PC-3 (cell line): ENCODE data around the gene KLHL6. TPM values are rescaled to one million over a fixed set of nuclear protein-coding genes. Genes with fewer than 3 reads are reported as not detected.

Source experiments
- ATAC-seq: fragments of 200-7000 bp; cut with Tn5 transposase; 2 replicates; pipeline ENCODE4 v1.9.1; 2020; ENCODE audit warnings: mild to moderate bottlenecking, moderate library complexity
- BruUV-seq: library from RNA; stranded (reverse); fragments of 400-500 nt; replicated peaks from 2 replicates; lab custom pipeline; 2021; lab: Mats Ljungman, UMichigan
- CTCF ChIA-PET: fragments of 300-600 bp; sonication (Branson Sonifier 250); formaldehyde crosslinking; loops from one replicate; lab custom pipeline; 2022; ENCODE audit warnings: antibody characterized with exemption; lab: Charles Lee
- POLR2A ChIA-PET: fragments of 300-600 bp; sonication (Branson Sonifier 250); formaldehyde crosslinking; loops from one replicate; lab custom pipeline; 2022; ENCODE audit warnings: antibody characterized with exemption; ENCODE audit not compliant: unreplicated experiment; lab: Charles Lee
- DNase-seq: peaks from one replicate; pipeline ENCODE4 v3.0.0-alpha.2; 2015
- H2AFZ ChIP-seq: fragments of 300-600 bp; sonication (generic); 2 replicates; pipeline ENCODE4 v1.6.0; 2016; ENCODE audit warnings: antibody characterized with exemption, low read length
- H3F3A ChIP-seq: fragments of 300-600 bp; sonication (generic); one replicate; pipeline ENCODE4 v1.6.0; 2017; ENCODE audit warnings: antibody characterized with exemption, low read length, control low read depth, mild to moderate bottlenecking; ENCODE audit not compliant: unreplicated experiment
- H3K27ac ChIP-seq: fragments of 300-600 bp; sonication (generic); 2 replicates; pipeline ENCODE4 v1.5.1; 2016; ENCODE audit warnings: mild to moderate bottlenecking, low read length
- H3K27me3 ChIP-seq: fragments of 300-600 bp; sonication (generic); 2 replicates; pipeline ENCODE4 v1.6.1; 2016; ENCODE audit warnings: low read length, mixed read lengths
- H3K36me3 ChIP-seq: fragments of 300-600 bp; sonication (generic); 2 replicates; pipeline ENCODE4 v1.6.1; 2016; ENCODE audit warnings: low read depth, mixed run types, low read length, mixed read lengths
- H3K4me1 ChIP-seq: fragments of 300-600 bp; sonication (generic); 2 replicates; pipeline ENCODE4 v1.5.1; 2016; ENCODE audit warnings: low read length; ENCODE audit not compliant: insufficient read depth
- H3K4me2 ChIP-seq: fragments of 300-600 bp; sonication (generic); 2 replicates; pipeline ENCODE4 v1.6.0; 2016; ENCODE audit warnings: low read length
- H3K4me3 ChIP-seq: fragments of 300-600 bp; sonication (generic); 2 replicates; pipeline ENCODE4 v1.5.1; 2016; ENCODE audit warnings: mild to moderate bottlenecking, low read length, mixed read lengths
- H3K79me2 ChIP-seq: fragments of 300-600 bp; sonication (generic); 2 replicates; pipeline ENCODE4 v1.6.1; 2017; ENCODE audit warnings: low read length, mixed read lengths
- H3K9ac ChIP-seq: fragments of 300-600 bp; sonication (generic); 2 replicates; pipeline ENCODE4 v1.6.0; 2016; ENCODE audit warnings: mild to moderate bottlenecking, low read length
- H3K9me2 ChIP-seq: fragments of 300-600 bp; sonication (generic); replicated peaks from 2 replicates; pipeline ENCODE4 v1.6.1; 2016; ENCODE audit warnings: mixed run types, low read length, mixed read lengths
- H3K9me3 ChIP-seq: fragments of 300-600 bp; sonication (generic); 2 replicates; pipeline ENCODE4 v1.6.1; 2016; ENCODE audit warnings: low read length, mixed read lengths
- H4K20me1 ChIP-seq: fragments of 300-600 bp; sonication (generic); 2 replicates; pipeline ENCODE4 v1.6.1; 2016; ENCODE audit warnings: low read length, mixed read lengths
- EZH2 ChIP-seq: fragments of 300-600 bp; sonication (generic); IDR thresholded peaks from one replicate; pipeline ENCODE4 v1.6.1; 2017; ENCODE audit warnings: antibody characterized with exemption, mild to moderate bottlenecking, low read length; ENCODE audit not compliant: unreplicated experiment
- EZH2phosphoT487 ChIP-seq: fragments of 300-600 bp; sonication (generic); IDR thresholded peaks from 2 replicates; pipeline ENCODE4 v1.6.1; 2018; ENCODE audit warnings: mild to moderate bottlenecking, antibody characterized with exemption, low read length, borderline replicate concordance
- intact Hi-C: fragments of 100-400 bp; cut with micrococcal nuclease; formaldehyde crosslinking; loops from 2 replicates; pipeline ENCODE4 v1.9.0; 2023
- total RNA-seq: library from RNA; depleted of rRNA; stranded (reverse); fragments of >200 nt; gene quantifications from 2 replicates; pipeline ENCODE4 v1.2.3, GENCODE V29; 2014
- TF ChIP-seq, protein P1 (sequence below): fragments of 300-600 bp; sonication (generic); conservative IDR thresholded peaks from 2 replicates; pipeline ENCODE4 v1.5.1; 2017; ENCODE audit warnings: antibody characterized with exemption, low read depth, mild to moderate bottlenecking, low read length

Gene KLHL6
- total RNA-seq, 1 experiment from 2014 or later = not detected

DNA sequence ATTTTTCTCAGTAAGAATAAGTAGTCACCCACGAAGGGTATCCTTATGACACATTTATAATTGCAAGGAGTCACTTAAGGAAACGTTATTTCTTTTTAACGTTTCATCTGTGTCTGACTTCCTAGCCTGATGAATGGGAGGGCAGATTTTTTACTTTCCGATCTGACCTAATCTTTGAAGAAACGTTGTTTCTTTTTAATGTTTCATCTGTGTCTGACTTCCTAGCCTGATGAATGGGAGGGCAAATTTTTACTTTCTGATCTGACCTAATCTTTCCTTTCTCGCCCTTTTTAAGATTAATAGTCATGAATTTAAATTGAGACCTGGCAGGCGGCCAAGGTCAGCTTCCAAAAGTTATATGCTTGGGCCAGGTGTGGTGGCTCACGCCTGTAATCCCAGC lies 3.0 kb upstream of the KLHL6 start:
- H4K20me1 ChIP-seq = no peaks in the 10 kb centered on the region
- no peak for ATAC-seq
- H3K27ac ChIP-seq = no peak overlapping the region
- H3K9ac ChIP-seq = no peak overlapping the region
- BruUV-seq = no TSS peak
- no peaks in the 10 kb centered on the region for H3K9me3 ChIP-seq
- H3K36me3 ChIP-seq = no peaks in the 10 kb centered on the region
- no peak for DNase-seq
- ChIA-PET POLR2A (no interaction called here), CTCF (no interaction called here)
- no peak for TF ChIP-seq EZH2
- TF ChIP-seq EZH2phosphoT487 = no peak
- TF ChIP-seq, protein P1, sequence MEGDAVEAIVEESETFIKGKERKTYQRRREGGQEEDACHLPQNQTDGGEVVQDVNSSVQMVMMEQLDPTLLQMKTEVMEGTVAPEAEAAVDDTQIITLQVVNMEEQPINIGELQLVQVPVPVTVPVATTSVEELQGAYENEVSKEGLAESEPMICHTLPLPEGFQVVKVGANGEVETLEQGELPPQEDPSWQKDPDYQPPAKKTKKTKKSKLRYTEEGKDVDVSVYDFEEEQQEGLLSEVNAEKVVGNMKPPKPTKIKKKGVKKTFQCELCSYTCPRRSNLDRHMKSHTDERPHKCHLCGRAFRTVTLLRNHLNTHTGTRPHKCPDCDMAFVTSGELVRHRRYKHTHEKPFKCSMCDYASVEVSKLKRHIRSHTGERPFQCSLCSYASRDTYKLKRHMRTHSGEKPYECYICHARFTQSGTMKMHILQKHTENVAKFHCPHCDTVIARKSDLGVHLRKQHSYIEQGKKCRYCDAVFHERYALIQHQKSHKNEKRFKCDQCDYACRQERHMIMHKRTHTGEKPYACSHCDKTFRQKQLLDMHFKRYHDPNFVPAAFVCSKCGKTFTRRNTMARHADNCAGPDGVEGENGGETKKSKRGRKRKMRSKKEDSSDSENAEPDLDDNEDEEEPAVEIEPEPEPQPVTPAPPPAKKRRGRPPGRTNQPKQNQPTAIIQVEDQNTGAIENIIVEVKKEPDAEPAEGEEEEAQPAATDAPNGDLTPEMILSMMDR = no peak
- no peak overlapping the region for H3K4me3 ChIP-seq
- H2AFZ ChIP-seq = no peak overlapping the region
- H3K79me2 ChIP-seq = no peaks in the 10 kb centered on the region
- intact Hi-C loops = no loop called here
- H3K9me2 ChIP-seq = no peaks in the 10 kb centered on the region
- no peaks in the 10 kb centered on the region for H3F3A ChIP-seq
- no peaks in the 10 kb centered on the region for H3K27me3 ChIP-seq
- H3K4me2 ChIP-seq = no peak overlapping the region
- H3K4me1 ChIP-seq = no peaks in the 10 kb centered on the region

GRCh38 chr3:183556722-183557121 lies 1.2 kb upstream of the KLHL6 start:
- H3K79me2 ChIP-seq = no peaks in the 10 kb centered on the region
- H4K20me1 ChIP-seq = no peaks in the 10 kb centered on the region
- H3K36me3 ChIP-seq = no peaks in the 10 kb centered on the region
- H3K27ac ChIP-seq = no peak overlapping the region
- H3K9me3 ChIP-seq = no peaks in the 10 kb centered on the region
- no peak overlapping the region for H3K4me2 ChIP-seq
- POLR2A ChIA-PET = no interaction called here
- H2AFZ ChIP-seq = no peak overlapping the region
- no peak overlapping the region for H3K4me3 ChIP-seq
- CTCF ChIA-PET = interaction anchor here (0.7 kb wide), 1 partner anchor 210 kb away, joined by 4 read pairs; no protein-coding TSS in a partner anchor
- no peaks in the 10 kb centered on the region for H3K27me3 ChIP-seq
- DNase-seq (no peak), ATAC-seq (no peak)
- no peak for TF ChIP-seq EZH2phosphoT487
- TF ChIP-seq, protein P1 = no peak
- no peak for TF ChIP-seq EZH2
- BruUV-seq = no TSS peak
- H3K9ac ChIP-seq = no peak overlapping the region
- H3K9me2 ChIP-seq = no peaks in the 10 kb centered on the region
- no peaks in the 10 kb centered on the region for H3K4me1 ChIP-seq
- intact Hi-C loops = no loop called here
- H3F3A ChIP-seq = no peaks in the 10 kb centered on the region

DNA sequence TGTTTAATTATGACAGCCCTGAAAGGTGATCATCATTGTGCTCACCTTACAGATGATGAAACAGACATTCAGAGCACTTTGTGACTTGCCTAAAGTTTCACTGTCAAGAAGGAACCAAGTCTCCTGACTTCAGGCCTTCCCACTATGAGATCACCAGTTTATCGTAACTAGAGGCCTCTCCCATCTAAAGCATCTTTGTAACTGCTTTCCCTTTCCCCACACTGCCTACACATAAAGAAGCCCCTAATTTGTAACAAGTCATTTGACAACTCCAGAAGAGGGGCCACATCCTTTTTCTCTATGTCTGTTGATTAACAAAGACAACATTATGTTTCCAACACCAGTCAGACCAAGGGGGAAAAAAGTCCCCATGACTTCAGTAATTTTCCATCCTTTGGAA lies 1.1 kb downstream of the KLHL6 start:
- Histone ChIP-seq H2AFZ (no peak overlapping the region), H4K20me1 (no peaks in the 10 kb centered on the region), H3K4me2 (no peak overlapping the region), H3K36me3 (no peaks in the 10 kb centered on the region), H3K9me3 (no peaks in the 10 kb centered on the region), H3K9ac (no peak overlapping the region), H3K9me2 (no peaks in the 10 kb centered on the region), H3K79me2 (no peaks in the 10 kb centered on the region), H3K27me3 (no peaks in the 10 kb centered on the region), H3K4me3 (no peak overlapping the region), H3F3A (no peaks in the 10 kb centered on the region), H3K4me1 (no peaks in the 10 kb centered on the region), H3K27ac (no peak overlapping the region)
- ATAC-seq (no peak), DNase-seq (no peak)
- ChIA-PET CTCF (no interaction called here), POLR2A (no interaction called here)
- BruUV-seq = no TSS peak
- intact Hi-C loops = no loop called here
- TF ChIP-seq, protein P1 = no peak
- no peak for TF ChIP-seq EZH2phosphoT487
- TF ChIP-seq EZH2 = no peak
